BLaER1 treated with 17β-estradiol and CSF1 and Interleukin-3, amounts not matched to agents 10 nM and 100 nM (cell line): Measurements from ENCODE around the gene EID3.

Experiments
- H3K27ac ChIP-seq, 11 experiments: shearing (Covaris generic); formaldehyde crosslinking; 2 replicates each; pipeline ENCODE4 v1.8.1; 2022
- H3K27me3 ChIP-seq, 11 experiments: shearing (Covaris generic); formaldehyde crosslinking; 2 replicates each; pipeline ENCODE4 v1.8.1; 2022
- H3K36me3 ChIP-seq, 11 experiments: shearing (Covaris generic); formaldehyde crosslinking; 2 replicates each; pipeline ENCODE4 v1.8.1; 2022
- H3K4me1 ChIP-seq, 10 experiments: shearing (Covaris generic); formaldehyde crosslinking; 2 replicates each; pipeline ENCODE4 v1.8.1; 2022
- H3K4me2 ChIP-seq, 11 experiments: shearing (Covaris generic); formaldehyde crosslinking; 2 replicates each; pipeline ENCODE4 v1.8.1; 2022
- H3K4me3 ChIP-seq, 10 experiments: shearing (Covaris generic); formaldehyde crosslinking; 2 replicates each; pipeline ENCODE4 v1.8.1; 2022
- H3K9ac ChIP-seq, 11 experiments: shearing (Covaris generic); formaldehyde crosslinking; 2 replicates each; pipeline ENCODE4 v1.8.1; 2022
- H3K9me3 ChIP-seq, 11 experiments: shearing (Covaris generic); formaldehyde crosslinking; replicated peaks in 1 of 11; 2 replicates each; pipeline ENCODE4 v1.8.1; 2022
- H4K20me1 ChIP-seq, 11 experiments: shearing (Covaris generic); formaldehyde crosslinking; 2 replicates each; pipeline ENCODE4 v1.8.1; 2022
- Cebpa-rat ChIP-seq, 11 experiments: shearing (Covaris generic); IDR thresholded peaks; 2 replicates each; pipeline ENCODE4 v1.8.1; 2022

The EID3 gene

GRCh38 chr12:104333692-104334255, 30.2 kb downstream of the EID3 start:
- Histone ChIP-seq H3K9me3 (no peaks in the 10 kb centered on the region), H3K4me3 (no peak overlapping the region), H3K36me3 (peaks cover 74 to 100% (median 93%) of the 10 kb centered on the region in 11 experiments), H4K20me1 (peaks cover 0 to 71% (median 15%) of the 10 kb centered on the region in 11 experiments; a peak in 10 of 22 replicates), H3K27ac (no peak overlapping the region), H3K4me1 (no peaks in the 10 kb centered on the region), H3K9ac (no peak overlapping the region), H3K27me3 (no peaks in the 10 kb centered on the region), H3K4me2 (no peak overlapping the region)
- TF ChIP-seq Cebpa-rat (IDR thresholded peaks at IDR 0.05) = no peak

GRCh38 chr12:104334581-104334980, 31.0 kb downstream of the EID3 start:
- H3K4me1 ChIP-seq = no peaks in the 10 kb centered on the region
- H3K27ac ChIP-seq = no peak overlapping the region
- no peak overlapping the region for H3K4me3 ChIP-seq
- H3K4me2 ChIP-seq = no peak overlapping the region
- H3K9me3 ChIP-seq = no peaks in the 10 kb centered on the region
- H3K36me3 ChIP-seq = peaks cover 74 to 100% (median 93%) of the 10 kb centered on the region in 11 experiments
- no peak overlapping the region for H3K9ac ChIP-seq
- peaks cover 0 to 71% (median 9%) of the 10 kb centered on the region in 11 experiments; a peak in 10 of 22 replicates for H4K20me1 ChIP-seq
- no peak for TF ChIP-seq Cebpa-rat (IDR thresholded peaks at IDR 0.05)
- no peaks in the 10 kb centered on the region for H3K27me3 ChIP-seq

- peaks cover 79 to 100% (median 94%) of the 10 kb centered on the region in 11 experiments for H3K36me3 ChIP-seq
Measured at GRCh38 chr12:104336115-104336514, 32.6 kb downstream of the EID3 start.

GRCh38 chr12:104337030-104337558, 33.6 kb downstream of the EID3 start:
- H3K27me3 ChIP-seq = no peaks in the 10 kb centered on the region
- H4K20me1 ChIP-seq = peaks cover 0 to 81% (median 10%) of the 10 kb centered on the region in 11 experiments; a peak in 12 of 22 replicates
- peaks cover 88 to 100% (median 94%) of the 10 kb centered on the region in 11 experiments for H3K36me3 ChIP-seq
- H3K4me3 ChIP-seq = no peak overlapping the region
- no peak overlapping the region for H3K27ac ChIP-seq
- TF ChIP-seq Cebpa-rat (IDR thresholded peaks at IDR 0.05) = no peak
- no peaks in the 10 kb centered on the region for H3K9me3 ChIP-seq
- H3K9ac ChIP-seq = no peak overlapping the region
- H3K4me1 ChIP-seq = no peaks in the 10 kb centered on the region
- H3K4me2 ChIP-seq = no peak overlapping the region

More at GRCh38 chr12:104336115-104336514, 32.6 kb downstream of the EID3 start:
- Histone ChIP-seq H4K20me1 (peaks cover 0 to 71% (median 4%) of the 10 kb centered on the region in 11 experiments; a peak in 10 of 22 replicates), H3K4me2 (no peak overlapping the region), H3K27ac (no peak overlapping the region), H3K9me3 (no peaks in the 10 kb centered on the region), H3K27me3 (no peaks in the 10 kb centered on the region), H3K9ac (no peak overlapping the region), H3K4me1 (no peaks in the 10 kb centered on the region), H3K4me3 (no peak overlapping the region)
- no peak for TF ChIP-seq Cebpa-rat (IDR thresholded peaks at IDR 0.05)

- H3K36me3 ChIP-seq = peaks cover 98 to 100% (median 100%) of the 10 kb centered on the region in 11 experiments
- no peak overlapping the region for H3K4me2 ChIP-seq
- H3K4me1 ChIP-seq = no peaks in the 10 kb centered on the region
- no peak overlapping the region for H3K4me3 ChIP-seq
- H3K27me3 ChIP-seq = no peaks in the 10 kb centered on the region
- no peak overlapping the region for H3K9ac ChIP-seq
- H3K9me3 ChIP-seq = no peaks in the 10 kb centered on the region
- H4K20me1 ChIP-seq = peaks cover 0 to 93% (median 21%) of the 10 kb centered on the region in 11 experiments; a peak in 15 of 22 replicates
- TF ChIP-seq Cebpa-rat (IDR thresholded peaks at IDR 0.05) = no peak
- no peak overlapping the region for H3K27ac ChIP-seq
Measured at GRCh38 chr12:104339663-104340062, 36.1 kb downstream of the EID3 start.

GRCh38 chr12:104340177-104340576, 36.6 kb downstream of the EID3 start:
- Histone ChIP-seq H3K9me3 (no peaks in the 10 kb centered on the region), H3K4me1 (no peaks in the 10 kb centered on the region), H3K9ac (no peak overlapping the region), H3K36me3 (peaks cover 98 to 100% (median 100%) of the 10 kb centered on the region in 11 experiments), H3K4me2 (no peak overlapping the region), H4K20me1 (peaks cover 0 to 93% (median 21%) of the 10 kb centered on the region in 11 experiments; a peak in 15 of 22 replicates), H3K4me3 (no peak overlapping the region), H3K27ac (no peak overlapping the region), H3K27me3 (no peaks in the 10 kb centered on the region)
- no peak for TF ChIP-seq Cebpa-rat (IDR thresholded peaks at IDR 0.05)

- Histone ChIP-seq H3K4me3 (no peak overlapping the region), H3K9ac (no peak overlapping the region), H3K9me3 (no peaks in the 10 kb centered on the region), H3K27ac (no peak overlapping the region), H3K4me1 (no peaks in the 10 kb centered on the region), H3K27me3 (no peaks in the 10 kb centered on the region), H3K4me2 (no peak overlapping the region), H3K36me3 (peaks cover 98 to 100% (median 100%) of the 10 kb centered on the region in 11 experiments), H4K20me1 (peaks cover 0 to 93% (median 26%) of the 10 kb centered on the region in 11 experiments; a peak in 17 of 22 replicates)
- no peak for TF ChIP-seq Cebpa-rat (IDR thresholded peaks at IDR 0.05)
Measured at GRCh38 chr12:104340925-104341611, 37.5 kb downstream of the EID3 start.

- H4K20me1 ChIP-seq = peaks cover 0 to 93% (median 28%) of the 10 kb centered on the region in 11 experiments; a peak in 17 of 22 replicates
- H3K27me3 ChIP-seq = no peaks in the 10 kb centered on the region
- TF ChIP-seq Cebpa-rat (IDR thresholded peaks at IDR 0.05) = no peak
- no peak overlapping the region for H3K4me2 ChIP-seq
- H3K36me3 ChIP-seq = peaks cover 97 to 100% (median 100%) of the 10 kb centered on the region in 11 experiments
- H3K9ac ChIP-seq = no peak overlapping the region
- no peak overlapping the region for H3K27ac ChIP-seq
- no peaks in the 10 kb centered on the region for H3K4me1 ChIP-seq
- H3K4me3 ChIP-seq = no peak overlapping the region
- H3K9me3 ChIP-seq = no peaks in the 10 kb centered on the region
Measured at GRCh38 chr12:104342147-104342546, 38.6 kb downstream of the EID3 start.

GRCh38 chr12:104342635-104343249, 39.2 kb downstream of the EID3 start:
- no peak for TF ChIP-seq Cebpa-rat (IDR thresholded peaks at IDR 0.05)
- Histone ChIP-seq H3K4me2 (no peak overlapping the region), H3K4me1 (no peaks in the 10 kb centered on the region), H3K9ac (no peak overlapping the region), H3K9me3 (no peaks in the 10 kb centered on the region), H3K4me3 (no peak overlapping the region), H4K20me1 (peaks cover 0 to 93% (median 28%) of the 10 kb centered on the region in 11 experiments; a peak in 17 of 22 replicates), H3K36me3 (peaks cover 97 to 100% (median 100%) of the 10 kb centered on the region in 11 experiments), H3K27ac (no peak overlapping the region), H3K27me3 (no peaks in the 10 kb centered on the region)
